Measurements from ENCODE around the gene RABAC1.

GRCh38 chr19:41909706-41910105 lies 49.4 kb downstream of the RABAC1 start:
- no peak for TF ChIP-seq POLR2A (IDR thresholded peaks at IDR 0.05)
- TF ChIP-seq, protein P1, sequence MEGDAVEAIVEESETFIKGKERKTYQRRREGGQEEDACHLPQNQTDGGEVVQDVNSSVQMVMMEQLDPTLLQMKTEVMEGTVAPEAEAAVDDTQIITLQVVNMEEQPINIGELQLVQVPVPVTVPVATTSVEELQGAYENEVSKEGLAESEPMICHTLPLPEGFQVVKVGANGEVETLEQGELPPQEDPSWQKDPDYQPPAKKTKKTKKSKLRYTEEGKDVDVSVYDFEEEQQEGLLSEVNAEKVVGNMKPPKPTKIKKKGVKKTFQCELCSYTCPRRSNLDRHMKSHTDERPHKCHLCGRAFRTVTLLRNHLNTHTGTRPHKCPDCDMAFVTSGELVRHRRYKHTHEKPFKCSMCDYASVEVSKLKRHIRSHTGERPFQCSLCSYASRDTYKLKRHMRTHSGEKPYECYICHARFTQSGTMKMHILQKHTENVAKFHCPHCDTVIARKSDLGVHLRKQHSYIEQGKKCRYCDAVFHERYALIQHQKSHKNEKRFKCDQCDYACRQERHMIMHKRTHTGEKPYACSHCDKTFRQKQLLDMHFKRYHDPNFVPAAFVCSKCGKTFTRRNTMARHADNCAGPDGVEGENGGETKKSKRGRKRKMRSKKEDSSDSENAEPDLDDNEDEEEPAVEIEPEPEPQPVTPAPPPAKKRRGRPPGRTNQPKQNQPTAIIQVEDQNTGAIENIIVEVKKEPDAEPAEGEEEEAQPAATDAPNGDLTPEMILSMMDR (IDR thresholded peaks at IDR 0.05), result no peak
